ENCODE results near the gene TMEM132D. TPM values are rescaled to one million over a fixed set of nuclear protein-coding genes. Genes with fewer than 3 reads are reported as not detected.

TMEM132D gene
- total and polyA plus RNA-seq, 8 donors, result 0.26 to 2.5 (median 0.88) TPM; not detected in 1

DNA sequence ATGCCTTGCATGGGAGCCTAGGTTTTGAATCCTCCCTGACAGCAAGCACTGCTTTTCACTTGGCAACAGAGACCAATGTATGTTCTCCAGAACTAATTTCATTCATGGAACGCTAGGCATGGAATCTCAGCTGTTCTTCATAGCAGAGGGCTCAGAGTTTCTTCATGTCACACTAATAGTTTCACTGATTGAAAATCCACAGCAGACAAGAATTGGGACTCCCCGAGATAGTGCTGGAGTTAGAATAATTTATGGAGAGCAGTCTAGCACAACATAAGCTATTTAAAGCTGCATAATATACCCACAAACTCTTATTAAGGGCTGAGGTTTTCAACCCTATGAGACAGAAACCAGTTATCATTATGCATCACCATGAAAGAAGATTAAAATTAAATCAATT lies 342.5 kb downstream of the TMEM132D start:
- no peaks in the 10 kb centered on the region for H3K4me1 ChIP-seq
- H3K27me3 ChIP-seq, result no peaks in the 10 kb centered on the region
- H3K4me3 ChIP-seq, result no peak overlapping the region
- DNase-seq, result no peak
- ATAC-seq, result no peak
- no peaks in the 10 kb centered on the region for H3K9me3 ChIP-seq
- TF ChIP-seq, protein P1, sequence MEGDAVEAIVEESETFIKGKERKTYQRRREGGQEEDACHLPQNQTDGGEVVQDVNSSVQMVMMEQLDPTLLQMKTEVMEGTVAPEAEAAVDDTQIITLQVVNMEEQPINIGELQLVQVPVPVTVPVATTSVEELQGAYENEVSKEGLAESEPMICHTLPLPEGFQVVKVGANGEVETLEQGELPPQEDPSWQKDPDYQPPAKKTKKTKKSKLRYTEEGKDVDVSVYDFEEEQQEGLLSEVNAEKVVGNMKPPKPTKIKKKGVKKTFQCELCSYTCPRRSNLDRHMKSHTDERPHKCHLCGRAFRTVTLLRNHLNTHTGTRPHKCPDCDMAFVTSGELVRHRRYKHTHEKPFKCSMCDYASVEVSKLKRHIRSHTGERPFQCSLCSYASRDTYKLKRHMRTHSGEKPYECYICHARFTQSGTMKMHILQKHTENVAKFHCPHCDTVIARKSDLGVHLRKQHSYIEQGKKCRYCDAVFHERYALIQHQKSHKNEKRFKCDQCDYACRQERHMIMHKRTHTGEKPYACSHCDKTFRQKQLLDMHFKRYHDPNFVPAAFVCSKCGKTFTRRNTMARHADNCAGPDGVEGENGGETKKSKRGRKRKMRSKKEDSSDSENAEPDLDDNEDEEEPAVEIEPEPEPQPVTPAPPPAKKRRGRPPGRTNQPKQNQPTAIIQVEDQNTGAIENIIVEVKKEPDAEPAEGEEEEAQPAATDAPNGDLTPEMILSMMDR (IDR thresholded peaks at IDR 0.05), result no peak
- intact Hi-C loops (cut with DNase I), result no loop called here
- no peaks in the 10 kb centered on the region for H3K36me3 ChIP-seq
- no peak overlapping the region for H3K27ac ChIP-seq

DNA sequence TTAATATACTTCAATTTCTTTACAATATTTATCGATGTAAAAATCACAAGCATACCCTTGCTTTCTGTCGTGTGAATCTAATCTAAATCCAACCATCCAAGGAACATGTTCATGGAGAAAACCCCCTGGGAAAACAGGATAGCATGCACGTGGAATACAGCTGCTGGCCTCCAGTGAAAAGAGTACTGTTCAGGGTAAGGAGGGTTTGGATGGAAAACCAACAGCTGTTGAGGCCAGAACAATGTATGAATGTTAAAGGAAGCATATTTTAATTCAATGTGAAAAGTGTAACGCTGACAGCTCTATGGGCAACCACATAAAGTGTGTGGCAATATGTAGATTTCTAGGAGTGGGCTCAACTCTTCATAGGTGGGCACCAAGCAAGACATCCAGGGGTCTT lies 344.0 kb downstream of the TMEM132D start:
- intact Hi-C loops (cut with DNase I), result no loop called here
- Histone ChIP-seq H3K9me3 (no peaks in the 10 kb centered on the region), H3K27me3 (no peaks in the 10 kb centered on the region), H3K36me3 (no peaks in the 10 kb centered on the region), H3K4me1 (no peaks in the 10 kb centered on the region), H3K27ac (no peak overlapping the region), H3K4me3 (no peak overlapping the region)
- TF ChIP-seq, protein P1 (IDR thresholded peaks at IDR 0.05), result no peak
- DNase-seq, result no peak
- no peak for ATAC-seq

DNA sequence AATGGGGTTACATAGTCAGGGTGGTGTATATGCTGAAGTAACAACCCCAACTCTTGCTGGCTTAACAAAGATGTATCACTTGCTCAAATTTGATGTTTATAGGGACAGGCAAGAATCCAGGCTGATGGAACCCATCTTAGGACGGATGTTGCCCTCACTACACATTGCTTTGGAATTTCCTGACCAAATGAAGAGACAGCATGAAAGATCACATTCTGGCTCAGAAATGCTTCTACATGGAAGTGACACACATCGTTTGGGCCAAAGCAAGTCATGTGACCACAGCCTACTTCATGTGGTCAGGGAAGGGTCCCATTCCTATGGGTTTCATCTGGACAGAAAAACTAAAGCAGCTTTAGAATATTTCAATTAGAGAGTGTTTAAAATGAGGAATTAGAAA lies 345.8 kb downstream of the TMEM132D start:
- ATAC-seq (no peak), DNase-seq (no peak)
- Histone ChIP-seq H3K9me3 (peaks cover 0 to 1% of the 10 kb centered on the region in 2 donors), H3K27ac (no peak overlapping the region), H3K4me3 (no peak overlapping the region), H3K27me3 (no peaks in the 10 kb centered on the region), H3K4me1 (no peaks in the 10 kb centered on the region), H3K36me3 (no peaks in the 10 kb centered on the region)
- intact Hi-C loops (cut with DNase I), result no loop called here
- TF ChIP-seq, protein P1 (IDR thresholded peaks at IDR 0.05), result no peak

DNA sequence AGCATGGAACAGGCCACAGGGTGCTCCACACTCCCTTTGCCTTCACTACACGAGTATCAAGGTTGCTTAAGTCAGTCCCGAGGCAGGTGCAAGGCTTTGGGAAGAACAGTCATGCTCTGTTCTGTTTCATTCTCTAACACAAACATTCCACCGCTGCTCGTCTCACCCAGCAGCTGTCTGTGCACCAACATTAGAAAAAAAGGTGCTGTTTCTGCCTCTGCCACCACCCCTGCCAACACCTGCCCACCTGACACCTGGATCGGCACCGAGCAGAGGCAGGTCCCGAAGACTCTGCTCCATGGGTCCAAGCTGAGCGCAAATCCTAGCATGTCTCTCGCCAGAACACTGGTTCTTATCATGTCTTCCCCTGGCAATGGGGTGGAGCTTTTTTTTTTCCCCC lies 347.7 kb downstream of the TMEM132D start:
- TF ChIP-seq, protein P1 (IDR thresholded peaks at IDR 0.05), result no peak
- H3K4me3 ChIP-seq, result no peak overlapping the region
- intact Hi-C loops (cut with DNase I), result no loop called here
- no peaks in the 10 kb centered on the region for H3K27me3 ChIP-seq
- H3K4me1 ChIP-seq, result no peaks in the 10 kb centered on the region
- H3K9me3 ChIP-seq, result peaks cover 0 to 3% of the 10 kb centered on the region in 2 donors
- DNase-seq, result no peak
- H3K27ac ChIP-seq, result no peak overlapping the region
- no peak for ATAC-seq
- no peaks in the 10 kb centered on the region for H3K36me3 ChIP-seq

DNA sequence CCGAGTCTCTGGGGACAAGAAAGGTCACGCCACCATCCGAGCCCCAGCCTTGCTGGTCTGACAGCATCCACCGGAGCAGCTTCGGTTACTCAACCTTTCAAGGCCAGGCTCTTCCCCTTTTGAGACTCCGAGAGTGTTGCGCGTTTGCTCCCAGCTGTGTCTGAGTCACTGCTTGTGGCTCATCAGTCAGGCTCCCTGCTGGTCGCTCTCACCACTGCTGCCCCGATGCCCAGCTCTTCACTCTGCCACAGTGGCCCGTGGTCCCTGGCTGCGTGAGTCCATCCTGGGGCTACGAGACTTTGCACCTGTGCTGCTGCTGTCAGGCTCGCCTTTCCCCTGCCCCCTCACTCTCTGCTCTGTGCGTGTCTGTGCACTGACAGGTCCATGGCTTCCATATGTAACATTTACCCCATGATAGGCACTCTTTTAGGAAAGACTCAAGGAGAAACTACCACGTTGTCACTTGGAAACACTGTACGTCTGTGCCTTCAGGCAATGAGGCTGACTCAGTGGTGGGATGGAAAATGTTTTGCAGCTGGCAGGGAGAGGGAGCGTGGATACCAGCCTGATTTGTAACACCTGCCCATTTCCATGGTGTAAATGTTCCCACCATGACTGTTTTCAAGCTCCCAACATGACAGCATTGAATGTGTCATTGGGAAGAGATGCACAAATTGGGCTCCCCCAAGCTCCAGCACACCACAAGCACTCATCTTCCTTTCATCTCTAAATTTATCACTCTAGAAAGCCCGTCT lies 350.7 kb downstream of the TMEM132D start:
- TF ChIP-seq, protein P1 (IDR thresholded peaks at IDR 0.05), result no peak
- H3K27ac ChIP-seq, result no peak overlapping the region
- DNase-seq (no peak), ATAC-seq (no peak)
- H3K36me3 ChIP-seq, result no peaks in the 10 kb centered on the region
- no peaks in the 10 kb centered on the region for H3K27me3 ChIP-seq
- H3K4me1 ChIP-seq, result no peaks in the 10 kb centered on the region
- no peak overlapping the region for H3K4me3 ChIP-seq
- H3K9me3 ChIP-seq, result peaks cover 0 to 19% of the 10 kb centered on the region in 2 donors
- intact Hi-C loops (cut with DNase I), result no loop called here
